ENCODE measurements around the gene SSTR5.
"Not testable (repeated sequence)": the region's sequence is repeated elsewhere in the genome, so short reads cannot be mapped to it uniquely, and the experiment has no call there.

The SSTR5 gene

GRCh38 chr16:1072526-1073261 lies at the start of gene SSTR5:
SSTR5 (plus strand) TSS chr16:1072747; CDS start chr16:1078869, 6,122 bp downstream.
- DNase-seq: no peak

- no peak for DNase-seq
Measured at GRCh38 chr16:1024138-1024537, 48.4 kb upstream of the SSTR5 start.

DNA sequence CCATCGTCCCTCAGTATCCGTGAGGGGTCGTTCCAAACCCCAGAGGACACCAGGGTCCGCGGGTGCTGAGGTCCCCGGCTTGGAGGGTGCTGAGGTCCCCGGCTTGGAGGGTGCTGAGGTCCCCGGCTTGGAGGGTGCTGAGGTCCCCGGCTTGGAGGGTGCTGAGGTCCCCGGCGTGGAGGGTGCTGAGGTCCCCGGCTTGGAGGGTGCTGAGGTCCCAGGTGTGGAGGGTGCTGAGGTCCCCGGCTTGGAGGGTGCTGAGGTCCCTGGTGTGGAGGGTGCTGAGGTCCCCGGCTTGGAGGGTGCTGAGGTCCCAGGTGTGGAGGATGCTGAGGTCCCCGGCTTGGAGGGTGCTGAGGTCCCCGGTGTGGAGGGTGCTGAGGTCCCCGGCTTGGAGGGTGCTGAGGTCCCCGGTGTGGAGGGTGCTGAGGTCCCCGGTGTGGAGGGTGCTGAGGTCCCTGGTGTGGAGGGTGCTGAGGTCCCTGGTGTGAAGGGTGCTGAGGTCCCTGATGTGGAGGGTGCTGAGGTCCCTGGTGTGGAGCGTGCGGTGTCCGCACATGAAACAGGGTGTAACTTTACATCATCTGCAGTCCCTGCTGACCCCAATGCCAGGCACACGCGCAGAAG lies 47.3 kb upstream of the SSTR5 start:
- not testable (repeated sequence) for DNase-seq

DNA sequence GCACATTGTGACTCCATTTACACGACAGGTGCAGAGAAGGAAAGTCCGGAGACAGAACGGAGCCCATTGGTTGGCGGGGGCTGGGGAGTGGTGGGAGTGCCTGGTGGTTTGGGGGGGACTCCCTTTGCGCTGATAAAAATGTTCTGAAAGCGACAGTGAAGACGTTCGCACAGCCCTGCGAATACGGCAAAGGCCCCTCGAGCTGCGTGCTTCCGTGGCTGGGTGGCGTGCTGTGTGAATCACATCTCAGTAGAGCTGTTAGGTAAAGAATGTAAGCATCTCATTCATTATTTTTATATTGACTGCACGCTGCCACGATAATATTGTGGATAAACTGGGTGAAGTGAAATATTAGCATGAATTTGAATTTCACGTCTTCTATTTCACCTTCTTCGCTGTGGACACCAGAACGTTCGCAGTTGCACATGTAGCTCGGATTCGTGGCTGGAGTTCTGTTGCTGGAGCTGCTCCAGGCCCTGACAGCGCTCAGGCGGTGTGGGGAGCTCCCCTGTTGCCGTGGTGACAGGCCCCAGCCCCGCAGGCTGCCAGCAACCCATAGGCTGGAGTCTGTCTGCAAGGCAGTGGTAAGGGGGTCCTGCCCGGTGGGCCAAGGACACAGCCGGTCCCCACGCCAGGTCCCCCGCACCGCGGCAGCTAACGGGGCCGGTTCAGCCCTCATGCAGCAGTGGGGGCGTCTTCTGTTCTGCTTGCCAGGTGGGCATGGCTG lies 46.3 kb upstream of the SSTR5 start:
- no peak for DNase-seq

- DNase-seq: no peak
Measured at GRCh38 chr16:1026784-1027500, 45.6 kb upstream of the SSTR5 start.

DNA sequence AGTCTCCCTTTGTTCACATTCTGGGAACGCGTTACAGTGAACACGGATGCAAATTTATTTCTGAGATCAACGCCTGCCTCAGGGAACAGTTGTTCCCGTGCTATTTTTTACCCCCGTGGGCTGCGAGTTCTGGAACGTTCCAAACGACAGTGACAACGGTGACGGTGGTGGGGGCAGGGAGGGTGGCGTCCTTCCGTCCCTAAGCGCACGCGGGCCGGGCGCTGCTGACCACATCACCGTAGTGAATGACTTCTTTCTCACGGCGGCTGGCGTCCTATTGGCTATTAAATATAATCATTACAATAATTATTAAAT lies 45.1 kb upstream of the SSTR5 start:
- no peak for DNase-seq

GRCh38 chr16:1028056-1028455 lies 44.5 kb upstream of the SSTR5 start:
- DNase-seq: no peak

GRCh38 chr16:1028524-1029258 lies 43.9 kb upstream of the SSTR5 start:
- no peak for DNase-seq

GRCh38 chr16:1029259-1029545 lies 43.3 kb upstream of the SSTR5 start:
- no peak for DNase-seq

- DNase-seq: no peak
Measured at GRCh38 chr16:1030473-1030901, 42.1 kb upstream of the SSTR5 start.

DNA sequence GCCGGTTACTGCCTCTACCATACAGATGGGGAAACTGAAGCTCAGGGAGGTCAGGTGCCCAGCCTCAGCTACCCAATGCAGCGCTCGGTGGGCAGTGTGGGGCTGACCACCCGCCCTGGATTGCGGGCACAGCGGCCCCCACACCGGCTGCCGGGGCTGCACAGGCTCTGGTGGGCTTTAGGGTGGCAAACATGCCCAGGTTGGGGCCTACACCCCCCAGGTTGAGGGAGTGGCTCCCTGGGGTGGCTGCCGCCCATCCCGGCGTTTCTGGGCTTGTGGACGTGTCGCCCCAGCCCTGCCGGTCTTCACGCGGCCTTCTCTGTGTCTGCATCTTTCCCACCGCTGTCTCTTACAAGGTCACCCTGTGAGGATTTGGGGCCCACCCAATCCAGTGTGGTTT lies 40.9 kb upstream of the SSTR5 start:
- no peak for DNase-seq

- no peak for DNase-seq
Measured at GRCh38 chr16:1032607-1033006, 39.9 kb upstream of the SSTR5 start.

- DNase-seq: no peak
Measured at GRCh38 chr16:1033128-1033679, 39.3 kb upstream of the SSTR5 start.

GRCh38 chr16:1034230-1035065 lies 38.1 kb upstream of the SSTR5 start:
- no peak for DNase-seq

DNA sequence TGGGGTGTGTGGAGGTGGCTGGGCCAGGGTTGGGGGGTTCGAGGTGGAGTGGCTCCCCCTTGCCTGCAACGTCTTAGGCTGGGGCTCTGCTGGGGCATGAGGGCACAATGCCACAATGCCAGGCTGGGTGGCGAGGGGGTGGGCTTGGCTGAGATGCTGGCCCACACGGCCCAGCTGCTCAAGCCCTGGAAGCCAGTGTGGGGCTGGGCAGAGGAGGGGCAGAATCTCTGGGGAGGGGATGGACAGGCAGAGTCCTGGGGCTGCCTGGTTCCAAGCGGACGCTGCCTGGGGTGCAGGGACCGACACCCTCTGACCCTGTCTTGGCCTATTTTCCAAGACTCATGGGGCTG lies 37.5 kb upstream of the SSTR5 start:
- no peak for DNase-seq

DNA sequence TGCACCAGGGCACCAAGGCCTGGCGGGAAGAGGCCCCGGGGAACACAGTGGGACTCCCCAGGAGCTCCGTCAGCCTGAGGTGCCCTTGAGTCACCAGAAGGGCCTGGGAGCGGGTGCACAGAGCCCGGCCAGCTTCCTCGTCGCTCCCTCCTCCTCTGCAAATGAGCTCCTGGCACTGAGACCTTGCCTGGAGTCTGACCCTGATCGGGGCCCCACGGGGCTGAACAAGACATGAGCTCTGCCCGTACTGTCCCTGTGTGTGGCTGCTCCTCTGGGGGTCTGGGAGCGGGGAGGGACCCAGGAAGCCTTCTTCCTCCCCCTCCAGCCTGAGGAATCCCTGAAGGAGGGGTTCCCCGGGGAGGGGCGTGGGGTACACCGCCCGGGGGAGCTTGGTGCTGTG lies 36.4 kb upstream of the SSTR5 start:
- no peak for DNase-seq

GRCh38 chr16:1036726-1037393 lies 35.7 kb upstream of the SSTR5 start:
- DNase-seq: no peak

- DNase-seq: no peak
Measured at GRCh38 chr16:1037394-1038257, 34.9 kb upstream of the SSTR5 start.

GRCh38 chr16:1038932-1039331 lies 33.6 kb upstream of the SSTR5 start:
- no peak for DNase-seq

- no peak for DNase-seq
Measured at GRCh38 chr16:1039762-1040161, 32.8 kb upstream of the SSTR5 start.

Measured in NCI-H1436 treated with DMSO at 0.1 percent for 48 hours (cell line).